ENCODE data around the gene LAMA4.

LAMA4 gene

DNA sequence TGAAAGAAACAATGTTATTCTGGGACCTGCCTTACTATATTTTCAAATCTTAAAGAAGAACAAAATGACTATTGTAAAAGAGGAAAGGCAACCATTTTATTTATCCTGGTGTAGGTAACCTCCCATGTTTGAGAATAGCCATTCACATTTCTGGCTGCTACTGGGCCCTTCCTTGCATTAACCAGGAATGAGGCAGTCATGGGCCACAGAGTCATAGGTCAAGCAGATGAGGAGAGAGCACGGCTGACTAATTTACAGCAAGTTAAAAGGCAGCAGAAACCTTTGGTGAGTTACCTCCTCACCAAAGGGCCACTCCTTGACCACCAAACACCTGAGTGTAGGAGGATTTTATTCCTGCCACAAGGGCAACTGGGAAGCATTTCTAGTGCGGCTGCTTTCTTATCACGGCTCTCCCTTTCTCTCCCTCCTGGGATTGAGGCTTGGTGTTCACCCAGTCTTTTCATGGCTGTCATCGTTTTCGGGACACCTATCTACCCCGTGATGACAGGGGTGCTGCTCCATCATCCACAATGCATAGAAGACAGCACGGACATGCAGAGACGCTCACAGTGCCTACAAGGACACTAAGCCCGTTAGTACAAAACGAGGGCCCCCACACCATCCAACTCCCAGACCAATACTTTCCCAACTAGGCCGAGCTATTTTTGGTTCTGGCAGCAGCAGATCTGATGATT is 4.4 kb upstream of the LAMA4 start:
- Mint-ChIP-seq H3K27ac (no peak overlapping the region), H3K4me3 (no peak overlapping the region), H3K27me3 (peaks cover 22% of the 10 kb centered on the region), H3K9me3 (no peaks in the 10 kb centered on the region), H3K4me1 (peaks cover 11% of the 10 kb centered on the region), H3K36me3 (no peaks in the 10 kb centered on the region)

DNA sequence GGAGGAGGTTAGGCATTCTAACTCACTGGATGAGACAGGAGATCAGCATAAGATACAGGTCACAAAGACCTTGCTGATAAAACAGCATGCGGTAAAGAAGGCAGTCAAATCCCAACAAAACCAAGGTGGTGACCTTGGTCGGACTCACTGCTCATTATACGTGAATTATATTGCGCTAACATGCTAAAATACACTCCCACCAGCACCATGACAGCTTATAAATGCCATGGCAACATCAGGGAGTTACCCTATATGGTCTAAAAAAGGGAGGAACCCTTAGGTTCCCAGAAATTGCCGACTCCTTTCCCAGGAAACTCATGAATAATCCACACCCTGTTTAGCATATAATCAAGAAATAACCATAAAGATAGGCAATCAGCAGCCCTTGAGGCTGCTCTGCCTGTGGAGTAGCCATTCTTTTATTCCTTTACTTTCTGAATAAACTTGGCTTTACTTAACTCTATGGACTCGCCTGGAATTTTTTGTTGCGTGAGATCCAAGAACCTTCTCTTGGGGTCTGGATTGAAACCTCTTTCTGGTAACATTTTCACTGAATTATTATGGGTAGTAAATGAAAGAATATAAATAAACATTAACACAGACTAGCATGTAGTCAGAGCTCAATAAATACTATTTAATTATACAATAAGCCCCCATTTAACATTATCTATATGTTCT is 3.0 kb upstream of the LAMA4 start:
- Mint-ChIP-seq H3K27ac (no peak overlapping the region), H3K36me3 (no peaks in the 10 kb centered on the region), H3K27me3 (peaks cover 29% of the 10 kb centered on the region), H3K4me3 (no peak overlapping the region), H3K9me3 (no peaks in the 10 kb centered on the region), H3K4me1 (peaks cover 16% of the 10 kb centered on the region)

DNA sequence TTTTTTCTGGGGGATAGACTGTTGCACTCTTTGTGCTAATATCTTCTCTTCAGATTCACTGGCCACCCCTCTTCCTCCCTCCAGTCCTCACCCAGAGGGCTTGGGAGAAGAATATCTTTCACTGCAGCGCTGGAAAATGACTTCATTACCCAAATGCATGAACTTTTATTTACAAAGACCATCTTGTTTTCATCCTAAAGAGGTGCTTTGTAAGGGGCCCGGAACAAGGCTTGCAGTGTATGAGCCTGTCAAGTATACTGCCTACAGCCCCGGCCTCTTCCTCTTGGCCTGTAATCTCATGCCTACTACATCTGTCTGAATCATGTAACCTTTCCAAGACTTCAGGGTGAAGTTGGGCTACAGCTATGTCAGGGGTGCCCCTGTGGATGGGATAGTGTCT is 554 bp upstream of the LAMA4 start:
- no peaks in the 10 kb centered on the region for H3K36me3 Mint-ChIP-seq
- H3K27ac Mint-ChIP-seq: no peak overlapping the region
- peak overlapping the region; percentile 78 for H3K4me3 Mint-ChIP-seq
- peaks cover 16% of the 10 kb centered on the region for H3K4me1 Mint-ChIP-seq
- H3K9me3 Mint-ChIP-seq: no peaks in the 10 kb centered on the region
- peaks cover 37% of the 10 kb centered on the region for H3K27me3 Mint-ChIP-seq

DNA sequence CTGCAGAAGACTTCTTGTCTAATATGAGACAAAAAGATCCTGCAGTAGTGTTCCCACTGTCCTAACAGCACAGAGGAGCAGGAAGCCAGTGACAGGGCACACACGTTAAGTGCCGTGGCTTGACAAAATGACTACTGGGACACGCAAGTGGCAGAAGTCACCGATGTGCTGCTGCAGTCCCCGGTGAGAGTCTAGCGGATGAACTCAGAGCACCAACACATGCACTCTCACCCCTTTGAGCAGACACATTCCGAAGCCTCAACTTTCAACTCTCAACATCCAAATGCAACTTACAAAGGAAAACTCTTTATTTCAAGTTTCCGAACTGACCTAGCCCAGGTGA is 898 bp downstream of the LAMA4 start:
- Mint-ChIP-seq H3K27me3 (peaks cover 43% of the 10 kb centered on the region), H3K9me3 (no peaks in the 10 kb centered on the region), H3K4me1 (peaks cover 16% of the 10 kb centered on the region), H3K36me3 (no peaks in the 10 kb centered on the region), H3K27ac (no peak overlapping the region), H3K4me3 (peak overlapping the region; percentile 78)

DNA sequence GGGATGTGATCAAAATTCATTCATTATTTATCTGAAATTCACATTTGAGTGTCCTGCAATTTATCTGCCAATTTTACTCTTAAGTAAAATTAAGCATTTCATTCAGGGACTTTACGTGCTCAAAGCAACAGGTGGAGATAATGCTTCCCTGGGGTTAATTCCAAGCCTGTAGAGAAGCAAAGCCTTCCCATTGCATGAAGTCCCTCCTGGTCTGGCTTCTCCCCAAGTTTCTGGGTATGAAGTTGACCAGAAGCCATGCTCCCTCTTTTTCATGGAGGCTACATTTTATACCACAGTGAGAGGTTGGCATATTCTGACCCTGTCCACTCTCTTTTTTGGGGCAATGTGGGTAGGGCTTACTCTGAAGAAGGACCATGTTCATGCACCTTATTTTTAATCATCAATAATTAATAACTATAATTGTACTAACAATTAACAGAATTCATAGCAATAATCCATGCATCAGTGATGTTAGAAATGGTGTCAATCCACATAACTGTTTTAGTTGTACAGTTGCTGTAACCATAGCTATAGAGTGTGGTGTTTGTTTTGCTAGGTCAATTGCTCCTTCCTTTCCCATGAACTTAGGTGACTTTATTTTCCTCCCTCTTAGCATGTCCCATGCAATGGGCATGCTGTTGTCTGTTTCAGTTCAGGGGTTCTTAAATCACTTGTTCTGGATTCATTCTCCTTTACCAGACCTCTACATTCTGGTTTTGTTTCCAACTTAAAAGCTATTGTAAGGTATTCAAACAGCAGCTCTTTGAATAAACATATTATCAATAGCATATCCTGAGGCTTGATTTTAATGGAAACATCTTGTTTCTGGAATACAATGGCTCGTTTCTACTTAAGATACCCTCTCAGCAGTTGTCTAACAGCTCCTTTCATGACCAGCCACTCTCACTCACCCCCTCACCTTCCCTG is 1.5 kb downstream of the LAMA4 start:
- Mint-ChIP-seq H3K36me3 (no peaks in the 10 kb centered on the region), H3K4me3 (peak overlapping the region; percentile 78), H3K27me3 (peaks cover 45% of the 10 kb centered on the region), H3K27ac (no peak overlapping the region), H3K9me3 (no peaks in the 10 kb centered on the region), H3K4me1 (peaks cover 16% of the 10 kb centered on the region)

DNA sequence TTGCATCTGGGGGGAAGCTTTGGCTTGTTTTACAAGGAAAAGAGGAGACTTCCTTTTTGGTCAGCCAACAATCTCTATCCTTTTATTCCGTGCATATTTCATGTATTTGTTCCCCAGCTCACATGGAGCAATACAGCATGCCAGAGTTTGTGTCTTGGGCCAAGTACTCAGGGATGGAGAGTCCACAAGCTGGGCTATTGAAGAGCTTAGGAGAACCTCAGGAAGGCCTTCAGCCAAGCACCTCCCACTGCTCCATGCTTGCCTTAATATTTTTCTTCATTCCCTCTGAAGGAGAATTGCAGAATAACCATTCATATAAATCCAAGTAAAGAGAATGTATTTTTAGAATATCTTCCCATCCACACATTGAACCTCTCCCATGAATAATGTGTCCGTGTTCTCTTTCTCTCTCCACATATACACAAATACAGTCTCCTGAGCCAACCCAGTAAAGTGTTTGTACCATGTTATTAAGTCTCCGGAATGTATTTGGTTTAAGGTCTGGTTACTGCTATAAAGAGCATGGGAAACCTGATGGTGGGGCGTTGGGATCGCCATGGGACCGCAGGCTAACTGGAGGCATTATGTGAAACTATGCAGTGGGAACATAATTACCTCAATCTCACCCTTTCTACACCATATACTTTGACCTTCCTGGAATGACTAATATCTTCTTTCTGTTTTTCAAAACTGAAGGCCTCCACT is 3.0 kb downstream of the LAMA4 start:
- H3K9me3 Mint-ChIP-seq: no peaks in the 10 kb centered on the region
- H3K4me1 Mint-ChIP-seq: peaks cover 16% of the 10 kb centered on the region
- H3K27ac Mint-ChIP-seq: no peak overlapping the region
- no peak overlapping the region for H3K4me3 Mint-ChIP-seq
- H3K36me3 Mint-ChIP-seq: no peaks in the 10 kb centered on the region
- H3K27me3 Mint-ChIP-seq: peaks cover 45% of the 10 kb centered on the region

DNA sequence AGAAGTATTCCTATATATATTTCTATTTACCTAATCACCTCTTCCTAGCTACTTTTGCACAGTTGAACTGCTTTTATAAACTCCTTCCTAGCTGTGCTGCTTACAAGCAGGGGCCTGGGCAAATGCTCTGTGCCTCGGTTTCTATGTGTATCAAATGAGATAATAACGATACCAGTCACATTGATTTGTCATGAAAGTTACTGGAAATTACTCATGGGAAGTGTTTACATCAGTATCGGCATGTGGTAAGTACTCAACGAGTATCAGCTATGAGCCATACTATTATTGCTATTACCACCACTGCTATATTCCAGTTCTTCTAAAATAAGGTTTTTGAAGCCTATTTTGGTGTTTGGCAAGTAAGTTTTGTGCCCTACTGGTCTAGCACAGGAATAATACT is 4.9 kb downstream of the LAMA4 start:
- peaks cover 11% of the 10 kb centered on the region for H3K4me1 Mint-ChIP-seq
- peaks cover 34% of the 10 kb centered on the region for H3K27me3 Mint-ChIP-seq
- no peaks in the 10 kb centered on the region for H3K9me3 Mint-ChIP-seq
- no peak overlapping the region for H3K27ac Mint-ChIP-seq
- no peaks in the 10 kb centered on the region for H3K36me3 Mint-ChIP-seq
- no peak overlapping the region for H3K4me3 Mint-ChIP-seq

DNA sequence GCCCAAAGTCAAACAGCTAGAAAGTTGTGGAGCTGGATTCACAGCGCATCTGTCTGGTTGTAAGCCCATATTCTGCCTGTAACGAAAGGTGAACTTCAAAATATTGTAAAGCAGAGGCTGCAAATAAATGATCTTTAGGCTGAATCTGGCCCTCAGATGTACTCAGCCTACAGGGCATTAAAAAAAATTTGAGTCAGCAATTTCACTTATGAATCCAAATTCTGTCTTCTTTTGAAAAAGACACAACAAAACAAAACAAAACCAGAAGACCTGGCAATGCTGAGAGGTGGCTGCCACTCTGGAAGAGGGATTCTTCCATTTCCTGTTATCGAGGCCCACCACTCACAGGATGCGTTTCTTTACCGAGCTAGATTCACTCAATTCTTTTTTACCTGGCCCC is 7.1 kb downstream of the LAMA4 start:
- H3K9me3 Mint-ChIP-seq: no peaks in the 10 kb centered on the region
- H3K4me1 Mint-ChIP-seq: peaks cover 7% of the 10 kb centered on the region
- H3K4me3 Mint-ChIP-seq: no peak overlapping the region
- peaks cover 22% of the 10 kb centered on the region for H3K27me3 Mint-ChIP-seq
- H3K36me3 Mint-ChIP-seq: no peaks in the 10 kb centered on the region
- H3K27ac Mint-ChIP-seq: no peak overlapping the region

DNA sequence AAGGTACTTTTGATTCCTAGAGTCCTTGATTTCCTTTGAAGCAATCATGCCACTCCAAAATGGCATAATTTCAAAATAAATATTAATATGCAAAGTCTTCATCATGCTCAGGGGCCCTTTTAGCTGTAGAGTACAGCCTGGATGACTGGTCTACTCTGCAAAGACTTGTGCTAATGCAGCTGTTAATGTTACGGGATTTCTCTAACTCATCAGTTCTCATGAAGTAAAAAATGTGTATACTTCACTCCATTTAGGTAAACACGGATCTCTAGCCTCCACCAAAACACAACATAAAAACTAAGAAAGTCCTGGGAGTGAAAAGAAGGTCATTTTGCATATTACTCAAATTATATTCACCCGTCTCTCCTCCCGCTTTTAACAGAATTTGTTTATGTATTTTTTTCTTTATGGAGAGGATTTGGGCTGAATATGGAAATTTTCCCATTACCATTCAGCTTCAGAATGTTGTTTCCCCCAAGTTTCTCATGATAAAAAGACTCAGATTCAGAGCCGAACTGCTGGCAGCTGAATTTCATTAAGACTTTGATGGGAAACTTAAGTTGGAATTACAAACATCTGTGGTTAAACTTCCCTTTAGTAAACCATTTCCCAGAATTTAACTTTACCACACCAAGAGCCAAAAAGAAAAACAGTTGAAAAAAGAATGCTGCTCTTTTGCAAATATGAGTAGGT is 8.7 kb downstream of the LAMA4 start:
- no peak overlapping the region for H3K27ac Mint-ChIP-seq

DNA sequence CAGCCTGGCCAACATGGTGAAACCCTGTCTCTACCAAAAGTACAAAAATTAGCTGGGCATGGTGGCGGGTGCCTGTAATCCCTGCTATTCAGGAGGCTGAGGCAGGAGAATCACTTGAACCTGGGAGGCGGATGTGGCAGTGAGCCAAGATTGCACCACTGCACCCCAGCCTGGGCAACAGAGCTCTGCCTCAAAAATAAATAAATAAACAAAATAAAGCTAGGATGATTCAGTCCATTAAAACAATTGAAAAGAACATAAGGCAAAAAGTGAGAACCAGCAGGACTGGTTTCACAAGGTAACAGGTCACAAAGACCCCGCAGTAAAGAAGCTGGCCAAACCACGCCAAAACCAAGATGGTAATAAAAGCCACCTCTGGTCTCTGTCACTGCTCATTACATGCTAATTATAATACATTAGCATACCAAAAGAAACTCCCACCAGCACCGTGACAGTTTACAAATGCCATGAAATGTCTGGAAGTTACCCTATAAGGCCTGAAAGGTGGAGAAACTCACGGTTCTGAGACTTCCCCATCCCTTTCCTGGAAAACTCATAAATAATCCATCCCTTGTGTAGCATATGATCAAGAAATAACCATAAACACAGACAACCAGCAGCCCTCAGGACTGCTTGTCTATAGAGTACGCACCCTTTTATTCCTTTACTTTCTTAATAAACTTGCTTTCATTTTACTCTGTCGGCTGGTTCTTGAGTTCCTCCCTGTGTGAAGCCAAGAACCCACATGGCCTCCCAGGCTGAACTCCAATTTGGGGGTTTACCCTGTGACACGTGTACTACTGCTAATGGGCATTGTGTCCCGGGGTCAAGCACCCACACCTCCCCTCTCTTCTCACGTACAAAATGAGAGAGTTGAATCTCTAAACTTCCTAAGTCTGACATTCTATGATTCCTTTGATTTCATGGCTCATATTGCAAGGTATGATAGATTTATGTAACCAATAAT is 10.2 kb downstream of the LAMA4 start:
- Mint-ChIP-seq H3K27ac (no peak overlapping the region), H3K4me1 (peaks cover 12% of the 10 kb centered on the region), H3K9me3 (no peaks in the 10 kb centered on the region), H3K36me3 (no peaks in the 10 kb centered on the region), H3K4me3 (no peak overlapping the region), H3K27me3 (peaks cover 10% of the 10 kb centered on the region)

More for the DNA sequence above, 8.7 kb downstream of the LAMA4 start:
- Mint-ChIP-seq H3K27me3 (peaks cover 20% of the 10 kb centered on the region), H3K4me3 (no peak overlapping the region), H3K4me1 (peaks cover 12% of the 10 kb centered on the region), H3K9me3 (no peaks in the 10 kb centered on the region), H3K36me3 (no peaks in the 10 kb centered on the region)

DNA sequence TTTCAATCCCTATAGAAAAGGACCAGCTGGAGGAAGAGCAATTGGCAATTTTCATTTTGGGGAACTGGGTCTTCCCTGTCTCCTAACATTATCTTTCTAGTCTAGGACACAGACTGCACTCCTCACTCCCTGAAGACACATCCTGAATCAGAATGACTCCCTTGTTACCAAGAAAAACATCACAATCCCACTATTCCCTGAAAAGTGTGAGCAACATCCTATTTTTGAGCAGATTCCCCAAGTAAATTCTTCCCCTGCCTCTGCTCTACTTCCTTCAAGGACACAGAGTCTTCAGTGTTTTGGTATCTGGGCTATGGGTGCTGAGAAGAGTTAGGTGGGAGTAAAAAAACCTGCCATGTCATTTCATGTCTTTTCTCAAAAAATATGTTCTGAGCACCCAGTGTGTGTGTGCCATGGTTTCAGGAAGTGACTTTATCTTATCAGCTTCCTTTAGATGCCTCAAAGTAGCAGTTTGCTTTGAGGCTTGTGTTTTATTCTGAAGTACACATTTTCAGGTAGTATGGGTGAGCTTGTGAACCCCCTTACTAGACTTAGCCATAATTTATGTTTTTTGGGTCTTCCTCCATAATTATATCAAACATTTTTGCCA is 12.4 kb downstream of the LAMA4 start:
- Mint-ChIP-seq H3K27me3 (peaks cover 5% of the 10 kb centered on the region), H3K9me3 (no peaks in the 10 kb centered on the region), H3K36me3 (no peaks in the 10 kb centered on the region), H3K4me1 (peaks cover 12% of the 10 kb centered on the region), H3K27ac (no peak overlapping the region), H3K4me3 (no peak overlapping the region)

DNA sequence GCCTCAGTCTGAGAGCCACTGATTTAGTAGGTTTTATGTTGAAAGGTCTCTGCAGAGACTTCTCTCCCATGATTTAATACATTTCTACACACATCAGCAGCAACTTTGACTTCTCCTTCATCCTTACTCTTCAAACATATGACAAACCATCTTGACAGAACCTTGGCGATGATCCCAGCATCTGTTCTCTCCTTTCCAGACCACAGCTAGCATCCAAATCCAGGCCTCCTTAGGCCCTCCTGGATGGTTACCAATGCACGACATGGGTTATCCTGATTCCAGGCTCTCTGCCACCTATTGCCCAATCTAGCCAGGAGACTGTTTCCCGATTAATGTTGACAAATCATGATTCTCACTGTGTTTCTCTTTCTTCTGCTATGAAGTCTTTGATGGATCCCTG is 16.8 kb downstream of the LAMA4 start:
- no peaks in the 10 kb centered on the region for H3K36me3 Mint-ChIP-seq
- H3K27me3 Mint-ChIP-seq: peaks cover 13% of the 10 kb centered on the region

DNA sequence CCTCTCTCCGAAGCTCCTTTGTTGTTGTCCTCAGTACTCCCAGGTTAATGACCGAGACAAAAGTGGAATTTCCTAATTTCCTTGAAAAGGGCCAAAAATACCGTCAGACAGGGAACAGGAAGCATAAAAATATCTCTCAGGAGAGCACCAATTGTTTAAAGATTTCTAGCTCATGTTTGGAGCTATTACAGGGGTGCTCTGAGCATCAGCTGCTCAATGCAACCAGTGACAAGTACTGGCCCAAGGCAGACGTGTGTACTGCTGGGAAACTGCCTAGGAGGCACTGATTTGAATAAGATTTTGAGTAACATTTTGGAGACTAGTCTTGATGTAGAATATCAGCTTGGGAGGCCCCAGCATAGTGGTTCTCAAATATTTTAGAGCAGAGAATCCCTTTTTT is 17.3 kb downstream of the LAMA4 start:
- no peaks in the 10 kb centered on the region for H3K9me3 Mint-ChIP-seq
- H3K36me3 Mint-ChIP-seq: no peaks in the 10 kb centered on the region
- no peak overlapping the region for H3K4me3 Mint-ChIP-seq
- peaks cover 13% of the 10 kb centered on the region for H3K27me3 Mint-ChIP-seq
- peaks cover 4% of the 10 kb centered on the region for H3K4me1 Mint-ChIP-seq
- H3K27ac Mint-ChIP-seq: no peak overlapping the region

More for the DNA sequence above, 16.8 kb downstream of the LAMA4 start:
- no peaks in the 10 kb centered on the region for H3K9me3 Mint-ChIP-seq
- no peak overlapping the region for H3K27ac Mint-ChIP-seq
- peaks cover 9% of the 10 kb centered on the region for H3K4me1 Mint-ChIP-seq
- no peak overlapping the region for H3K4me3 Mint-ChIP-seq

DNA sequence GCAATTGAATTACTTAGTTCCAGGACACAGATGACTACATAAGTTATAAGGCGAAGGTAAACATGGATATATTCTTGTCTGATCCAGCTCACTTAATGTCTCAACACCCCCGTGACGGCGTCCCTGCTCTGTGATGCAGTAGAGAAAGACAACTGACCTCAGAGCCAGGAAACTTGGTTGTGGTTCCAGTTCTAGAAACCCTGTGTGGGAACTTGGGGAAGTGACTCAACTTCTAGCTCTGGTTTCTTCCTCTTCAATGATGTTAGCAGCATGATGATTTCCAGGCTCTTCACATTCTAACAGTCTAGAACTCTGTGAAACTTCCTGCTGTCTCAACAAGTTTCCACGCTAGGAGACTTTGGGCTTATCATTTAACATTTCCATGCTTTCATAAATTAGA is 18.4 kb downstream of the LAMA4 start:
- H3K36me3 Mint-ChIP-seq: no peaks in the 10 kb centered on the region
- no peak overlapping the region for H3K27ac Mint-ChIP-seq
- H3K4me1 Mint-ChIP-seq: no peaks in the 10 kb centered on the region
- no peak overlapping the region for H3K4me3 Mint-ChIP-seq
- H3K27me3 Mint-ChIP-seq: peaks cover 13% of the 10 kb centered on the region
- H3K9me3 Mint-ChIP-seq: no peaks in the 10 kb centered on the region

All from activated naive CD4-positive, alpha-beta T cell treated with anti-CD3 and anti-CD28 coated beads, Interleukin-2, amount 50 U/mL, for 24 hours (primary cell).